ENCODE results near the gene SPRR1B.
"Not testable (repeated sequence)": the region's sequence is repeated elsewhere in the genome, so short reads cannot be mapped to it uniquely, and the experiment has no call there.

Gene SPRR1B

DNA sequence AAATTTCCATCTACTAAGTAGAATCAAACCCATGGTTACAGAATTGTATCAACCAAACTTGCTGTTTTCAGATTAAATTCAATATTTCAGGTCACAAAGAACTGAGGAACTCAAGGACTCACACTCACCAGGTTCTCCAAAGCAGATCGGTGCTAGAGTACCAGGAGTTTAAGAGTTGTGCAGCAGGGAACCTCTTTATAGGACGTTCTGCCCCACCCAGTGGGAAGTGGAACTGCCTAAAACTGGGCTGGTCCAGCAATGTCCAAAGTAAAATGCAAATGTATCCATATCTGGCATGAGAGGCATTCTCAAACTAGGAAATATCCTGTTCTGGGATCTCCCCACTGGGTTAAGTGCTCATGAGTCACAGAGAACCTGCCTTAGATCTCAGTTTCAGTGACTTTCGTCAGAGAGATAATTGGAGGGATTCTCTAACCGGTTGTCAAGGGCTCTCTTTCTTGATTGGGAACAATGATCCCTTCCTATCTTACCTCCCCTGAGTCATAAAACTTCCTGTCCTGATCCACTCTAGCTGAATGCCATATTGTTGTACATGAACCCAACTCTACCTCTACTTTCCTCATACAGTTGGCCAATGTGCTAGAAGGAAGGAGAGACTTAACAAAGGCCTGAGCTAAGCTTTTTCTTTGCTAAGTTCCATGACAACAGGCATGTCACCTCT lies 10.1 kb downstream of the SPRR1B start, which contains the start of gene SPRR2D:
SPRR2D (minus strand) TSS at position 171 of the 682 bp plus-strand sequence. CDS start 774 bp downstream, outside the sequence.
- H3K27ac ChIP-seq, result no peak within 1 kb of the TSS
- no peak within 1 kb of the TSS for H3K4me3 ChIP-seq
- no peak for DNase-seq (ENCODE audit: low spot score)
- TF ChIP-seq, protein P1, sequence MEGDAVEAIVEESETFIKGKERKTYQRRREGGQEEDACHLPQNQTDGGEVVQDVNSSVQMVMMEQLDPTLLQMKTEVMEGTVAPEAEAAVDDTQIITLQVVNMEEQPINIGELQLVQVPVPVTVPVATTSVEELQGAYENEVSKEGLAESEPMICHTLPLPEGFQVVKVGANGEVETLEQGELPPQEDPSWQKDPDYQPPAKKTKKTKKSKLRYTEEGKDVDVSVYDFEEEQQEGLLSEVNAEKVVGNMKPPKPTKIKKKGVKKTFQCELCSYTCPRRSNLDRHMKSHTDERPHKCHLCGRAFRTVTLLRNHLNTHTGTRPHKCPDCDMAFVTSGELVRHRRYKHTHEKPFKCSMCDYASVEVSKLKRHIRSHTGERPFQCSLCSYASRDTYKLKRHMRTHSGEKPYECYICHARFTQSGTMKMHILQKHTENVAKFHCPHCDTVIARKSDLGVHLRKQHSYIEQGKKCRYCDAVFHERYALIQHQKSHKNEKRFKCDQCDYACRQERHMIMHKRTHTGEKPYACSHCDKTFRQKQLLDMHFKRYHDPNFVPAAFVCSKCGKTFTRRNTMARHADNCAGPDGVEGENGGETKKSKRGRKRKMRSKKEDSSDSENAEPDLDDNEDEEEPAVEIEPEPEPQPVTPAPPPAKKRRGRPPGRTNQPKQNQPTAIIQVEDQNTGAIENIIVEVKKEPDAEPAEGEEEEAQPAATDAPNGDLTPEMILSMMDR (IDR thresholded peaks at IDR 0.05), result no peak

DNA sequence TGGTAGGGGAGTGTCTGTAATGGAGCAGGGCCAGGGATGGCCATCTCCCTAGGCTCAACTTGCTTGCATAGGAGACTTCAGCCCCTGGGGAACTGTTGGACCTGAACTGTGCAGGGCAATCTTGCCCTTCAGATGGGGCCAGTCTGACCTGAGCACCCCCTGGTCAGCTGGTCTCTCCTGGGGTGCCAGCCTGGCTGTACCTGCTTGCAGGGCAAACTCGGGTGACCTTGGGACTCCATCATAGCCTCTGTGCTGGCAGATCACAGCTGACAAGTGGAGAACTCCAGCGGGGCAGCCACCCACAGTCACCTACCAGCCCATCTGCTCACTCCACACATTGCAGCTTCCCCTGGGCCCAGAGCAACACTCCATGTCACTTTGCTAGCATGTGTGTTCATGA lies 18.2 kb downstream of the SPRR1B start:
- Histone ChIP-seq H3K4me3 (no peak overlapping the region), H3K27ac (no peak overlapping the region)
- DNase-seq (ENCODE audit: low spot score), result no peak
- TF ChIP-seq, protein P1 (IDR thresholded peaks at IDR 0.05), result no peak

GRCh38 chr1:153056111-153056510 lies 25.1 kb downstream of the SPRR1B start:
- not testable (repeated sequence) for DNase-seq (ENCODE audit: low spot score); H3K4me3 ChIP-seq; H3K27ac ChIP-seq

DNA sequence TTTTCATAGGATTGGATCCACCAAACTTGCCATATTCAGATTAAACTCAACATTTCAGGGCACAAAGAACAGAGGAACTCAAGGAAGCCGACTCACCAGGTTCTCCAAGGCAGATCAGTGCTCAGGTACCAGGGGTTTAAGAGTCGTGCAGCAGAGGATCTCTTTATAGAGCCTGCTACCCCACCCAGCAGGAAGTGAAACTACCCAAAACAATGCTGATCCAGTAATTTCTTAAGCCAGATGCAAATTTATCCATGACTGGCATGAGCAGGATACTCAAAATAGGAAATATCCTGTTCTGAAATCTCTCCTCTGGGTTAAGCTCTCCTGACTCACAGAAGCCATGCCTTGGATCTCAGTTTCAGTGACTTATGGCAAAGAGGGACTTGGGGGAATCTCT lies 26.4 kb downstream of the SPRR1B start, which contains the start of gene SPRR2A:
SPRR2A (minus strand) TSS at position 138 of the 400 bp plus-strand sequence. CDS start 777 bp downstream, outside the sequence.
- Histone ChIP-seq H3K4me3 (no peak within 1 kb of the TSS), H3K27ac (no peak within 1 kb of the TSS)
- DNase-seq (ENCODE audit: low spot score), result no peak
- TF ChIP-seq, protein P1 (IDR thresholded peaks at IDR 0.05), result no peak

GRCh38 chr1:153058154-153058553 lies 27.2 kb downstream of the SPRR1B start:
- DNase-seq (ENCODE audit: low spot score), result no peak
- TF ChIP-seq, protein P1 (IDR thresholded peaks at IDR 0.05), result no peak

DNA sequence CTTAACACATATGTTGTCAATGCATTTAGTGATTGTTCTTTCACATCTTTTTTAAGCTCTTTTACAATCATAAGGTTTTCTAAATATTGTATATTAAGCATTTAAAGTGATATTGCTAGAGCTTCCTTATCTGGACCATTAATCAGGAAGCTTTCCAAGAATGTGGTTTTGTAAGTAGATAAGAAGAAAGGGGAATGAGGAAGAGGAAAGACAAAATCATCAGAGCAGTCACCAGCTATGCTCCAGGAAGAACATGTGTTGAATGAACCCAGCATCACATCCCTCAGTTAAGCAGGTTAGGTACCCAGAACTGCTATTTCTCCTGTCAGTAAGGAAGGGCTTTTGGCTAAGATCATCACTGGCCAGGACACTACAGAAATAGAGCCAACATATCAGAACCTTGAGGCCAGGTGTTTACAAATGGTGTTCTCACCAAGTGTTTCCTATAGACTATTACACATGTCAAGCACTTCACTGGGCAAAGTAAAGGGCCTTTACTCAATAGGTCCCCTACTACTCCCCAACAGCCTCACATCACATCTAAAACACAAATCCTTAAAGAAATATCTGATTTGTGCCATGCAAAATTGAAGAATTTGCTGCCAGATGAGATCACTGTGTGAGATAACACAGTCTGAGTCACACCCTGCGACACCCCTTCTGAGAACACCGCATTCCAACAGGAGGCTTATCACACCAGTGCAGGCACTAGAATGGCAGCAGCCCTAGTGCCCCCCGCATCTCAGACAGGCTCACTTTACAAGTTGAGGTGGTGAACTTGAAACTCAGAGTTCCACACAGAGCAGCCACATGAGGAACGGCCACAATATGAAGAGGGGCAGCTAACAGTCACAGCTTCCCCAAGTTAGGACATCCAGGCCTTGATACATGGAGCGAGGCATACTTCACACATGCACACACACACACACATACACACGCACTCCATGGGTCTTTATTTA lies 28.1 kb downstream of the SPRR1B start:
- no peak for DNase-seq (ENCODE audit: low spot score)
- no peak overlapping the region for H3K4me3 ChIP-seq
- H3K27ac ChIP-seq, result no peak overlapping the region
- TF ChIP-seq, protein P1 (IDR thresholded peaks at IDR 0.05), result no peak

More at GRCh38 chr1:153058154-153058553, 27.2 kb downstream of the SPRR1B start:
- Histone ChIP-seq H3K27ac (no peak overlapping the region), H3K4me3 (no peak overlapping the region)

DNA sequence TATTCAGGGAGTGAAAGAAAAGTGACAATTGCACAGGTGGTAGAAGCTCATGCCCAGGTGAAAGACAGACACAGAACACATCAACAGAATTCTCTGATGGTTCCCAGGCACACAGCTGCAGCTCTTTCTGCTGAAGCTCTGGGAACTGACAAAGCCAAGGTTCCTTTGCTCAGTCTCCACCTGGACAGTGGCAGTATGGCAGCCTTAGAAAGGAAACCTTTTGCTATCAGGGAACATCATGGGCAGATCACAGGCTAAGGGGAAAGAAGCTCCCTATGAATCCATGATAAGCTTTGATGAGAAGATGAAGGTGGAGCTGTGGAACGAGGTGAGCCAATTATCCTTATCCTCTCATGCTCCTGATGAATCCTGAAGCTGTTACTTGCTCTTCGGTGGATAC lies 39.2 kb downstream of the SPRR1B start:
- Histone ChIP-seq H3K4me3 (no peak overlapping the region), H3K27ac (no peak overlapping the region)
- TF ChIP-seq, protein P1 (IDR thresholded peaks at IDR 0.05), result no peak
- DNase-seq (ENCODE audit: low spot score), result no peak

Data from coronary artery (tissue), 2 donors.